Esophagus (tissue), 2 donors: Measurements from ENCODE around the gene CAPN9. TPM values are rescaled to one million over a fixed set of nuclear protein-coding genes. Genes with fewer than 3 reads are reported as not detected.
"Not testable (repeated sequence)": the region's sequence is repeated elsewhere in the genome, so short reads cannot be mapped to it uniquely, and the experiment has no call there.

Experiments
- H3K27ac ChIP-seq, 2 donors: one replicate each; pipeline ENCODE4 v1.5.1; 2013; ENCODE audit warnings: low read depth in 2 of 2, mild to moderate bottlenecking in 2 of 2, inconsistent platforms in 1 of 2, low read length in 1 of 2, moderate library complexity in 1 of 2
- H3K27me3 ChIP-seq, 2 donors: one replicate each; pipeline ENCODE4 v1.6.1; 2013; ENCODE audit warnings: low read length in 2 of 2, control low read depth in 1 of 2, mild to moderate bottlenecking in 1 of 2; ENCODE audit not compliant: insufficient read depth in 2 of 2, control insufficient read depth in 1 of 2
- H3K36me3 ChIP-seq, 2 donors: one replicate each; pipeline ENCODE4 v1.6.1; 2013; ENCODE audit warnings: low read length in 1 of 2; ENCODE audit not compliant: control insufficient read depth in 2 of 2, insufficient read depth in 2 of 2
- H3K4me1 ChIP-seq, 2 donors: one replicate each; pipeline ENCODE4 v1.6.1; 2013; ENCODE audit warnings: low read length in 1 of 2; ENCODE audit not compliant: control insufficient read depth in 2 of 2, insufficient read depth in 2 of 2
- H3K4me3 ChIP-seq, 2 donors: one replicate each; pipeline ENCODE4 v1.5.1; 2013; ENCODE audit warnings: low read length in 2 of 2, mild to moderate bottlenecking in 2 of 2, low read depth in 1 of 2, moderate library complexity in 1 of 2
- H3K9me3 ChIP-seq, 2 donors: one replicate each; pipeline ENCODE4 v1.6.1; 2013; ENCODE audit warnings: mild to moderate bottlenecking in 2 of 2, low read depth in 1 of 2, low read length in 1 of 2, moderate library complexity in 1 of 2; ENCODE audit not compliant: control insufficient read depth in 2 of 2, insufficient read depth in 1 of 2
- WGBS, 2 donors: extraction: QIAGEN DNeasy Blood & Tissue Kit; methylation state at CpG; one replicate each; pipeline ENCODE4 v1.1.7; 2013; 5-methylcytosine and 5-hydroxymethylcytosine counted together
- polyA plus RNA-seq, 2 donors: library from polyadenylated mRNA; stranded (reverse); fragments of 200-250 nt; gene quantifications; one replicate each; pipeline ENCODE4 v1.2.3, GENCODE V29; 2013
- donor health status: healthy with polysubstance abuse.
- donor health status: Bipolar disorder and iron deficiency.

Gene CAPN9
- polyA plus RNA-seq, 2 donors: 0.06 TPM; not detected in 1

DNA sequence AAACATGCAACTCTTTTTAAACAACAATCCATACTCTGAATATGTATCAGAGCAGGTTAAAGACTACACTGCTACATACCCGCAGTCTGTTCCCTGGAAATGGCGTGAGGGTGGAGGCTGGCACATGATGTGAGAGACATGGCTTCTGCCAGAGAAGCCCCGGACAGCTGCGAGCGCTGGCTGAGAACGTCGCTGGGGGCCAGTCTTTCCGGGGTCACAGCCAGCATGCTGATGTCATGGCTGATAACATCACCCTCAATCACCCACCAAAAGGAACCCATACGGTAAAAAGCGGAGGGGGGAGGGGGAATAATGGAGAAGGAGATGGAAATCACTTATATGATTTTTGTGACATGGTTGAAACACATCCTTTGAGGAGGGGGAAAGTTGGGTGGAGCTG lies 92.0 kb downstream of the CAPN9 start:
- no peak overlapping the region for H3K27ac ChIP-seq
- WGBS, 2 donors: 86 to 90% methylated on average over 10 of the region's 10 CpGs
- no peaks in the 10 kb centered on the region for H3K27me3 ChIP-seq
- H3K9me3 ChIP-seq: no peaks in the 10 kb centered on the region
- no peak overlapping the region for H3K4me3 ChIP-seq
- no peaks in the 10 kb centered on the region for H3K4me1 ChIP-seq
- peaks cover 4 to 25% of the 10 kb centered on the region in 2 donors for H3K36me3 ChIP-seq

DNA sequence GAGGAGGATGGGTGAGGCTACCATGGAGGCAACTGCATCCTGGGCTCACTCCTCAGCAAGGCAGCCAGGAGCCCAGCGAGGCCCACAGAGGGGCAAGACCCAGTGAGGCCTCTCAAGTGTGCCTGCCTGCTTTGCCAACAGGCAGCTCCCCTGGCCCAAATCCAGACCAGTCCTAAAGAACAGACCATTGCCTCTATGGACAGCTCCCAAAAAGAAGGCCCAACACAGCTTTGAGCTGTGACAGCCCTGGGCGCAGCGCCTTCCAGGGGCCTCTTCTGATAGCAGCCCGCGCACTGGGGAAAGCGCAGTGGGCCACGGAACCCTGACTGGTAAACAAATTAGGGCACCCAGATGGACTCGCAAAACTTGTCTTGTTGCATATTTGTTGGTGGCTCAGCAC lies 95.6 kb downstream of the CAPN9 start:
- H3K36me3 ChIP-seq: peaks cover 4 to 25% of the 10 kb centered on the region in 2 donors
- H3K4me1 ChIP-seq: no peaks in the 10 kb centered on the region
- H3K4me3 ChIP-seq: no peak overlapping the region
- no peaks in the 10 kb centered on the region for H3K27me3 ChIP-seq
- WGBS, 2 donors: 94% methylated on average over 8 of the region's 8 CpGs
- H3K27ac ChIP-seq: no peak overlapping the region
- no peaks in the 10 kb centered on the region for H3K9me3 ChIP-seq

DNA sequence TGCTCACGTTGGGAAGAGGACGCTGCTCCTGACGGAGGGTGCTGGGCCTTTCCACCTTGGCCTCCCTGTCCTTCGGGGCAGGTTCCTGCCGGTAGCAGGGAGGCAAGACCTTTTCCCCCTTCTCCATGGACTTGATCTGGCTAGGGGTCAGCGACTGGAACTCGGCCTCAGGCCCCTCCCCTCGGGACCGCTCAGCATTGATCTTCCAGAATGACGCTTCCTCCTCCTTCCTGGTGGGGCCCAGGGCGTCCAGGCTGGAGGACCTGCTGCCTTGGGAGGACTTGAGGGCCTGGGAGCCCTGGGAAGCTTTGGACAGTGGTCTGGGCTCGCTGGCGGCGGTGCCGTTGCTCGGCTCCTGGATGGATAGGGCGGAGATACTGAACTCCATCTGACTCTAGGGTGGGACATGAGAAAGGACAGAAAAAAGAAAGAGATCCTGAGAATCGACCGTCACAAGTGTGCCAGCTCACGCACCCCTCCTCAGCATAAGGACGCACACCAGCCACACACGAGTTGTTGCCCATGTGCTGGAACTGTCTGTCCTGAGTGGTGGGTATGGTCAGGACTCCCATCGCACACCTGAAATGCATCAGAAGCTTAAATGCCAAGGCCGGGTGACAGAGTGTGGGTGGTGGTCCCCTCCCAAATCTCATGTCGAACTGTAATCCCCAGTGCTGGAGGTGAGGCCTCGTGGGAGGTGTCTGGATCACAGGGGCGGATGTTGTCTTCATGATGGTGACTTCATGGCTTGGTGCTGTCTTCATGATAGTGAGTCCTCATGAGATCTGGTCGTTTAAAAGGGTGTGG lies 96.5 kb downstream of the CAPN9 start:
- H3K36me3 ChIP-seq: peaks cover 4 to 21% of the 10 kb centered on the region in 2 donors
- WGBS, 2 donors: 93 to 94% methylated on average over 28 of the region's 28 CpGs
- H3K27ac ChIP-seq: no peak overlapping the region
- H3K27me3 ChIP-seq: no peaks in the 10 kb centered on the region
- H3K4me3 ChIP-seq: no peak overlapping the region
- H3K4me1 ChIP-seq: no peaks in the 10 kb centered on the region
- H3K9me3 ChIP-seq: no peaks in the 10 kb centered on the region

DNA sequence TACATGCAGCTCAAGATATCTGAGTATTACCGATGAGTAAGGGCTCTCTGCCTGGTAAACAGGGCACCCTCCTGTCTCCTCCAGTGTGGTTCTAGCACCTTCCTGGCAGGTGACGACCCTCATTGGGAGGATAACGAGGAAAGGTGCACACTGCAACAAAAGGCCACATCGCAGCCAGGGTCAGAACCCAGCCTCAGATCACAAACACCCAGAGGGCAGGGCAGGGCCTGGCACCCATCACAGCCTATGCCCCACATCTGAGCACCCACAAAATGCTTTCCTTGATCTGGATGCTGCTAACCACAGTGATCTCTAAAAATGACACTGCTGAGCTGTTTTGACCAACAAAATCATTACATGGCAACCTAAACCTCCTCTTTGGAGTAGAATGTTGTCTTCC lies 97.4 kb downstream of the CAPN9 start:
- Histone ChIP-seq H3K4me1 (no peaks in the 10 kb centered on the region), H3K36me3 (peaks cover 4 to 21% of the 10 kb centered on the region in 2 donors), H3K27ac (no peak overlapping the region), H3K9me3 (no peaks in the 10 kb centered on the region), H3K4me3 (no peak overlapping the region), H3K27me3 (no peaks in the 10 kb centered on the region)
- 89 to 97% methylated on average over 4 of the region's 4 CpGs for WGBS, 2 donors

DNA sequence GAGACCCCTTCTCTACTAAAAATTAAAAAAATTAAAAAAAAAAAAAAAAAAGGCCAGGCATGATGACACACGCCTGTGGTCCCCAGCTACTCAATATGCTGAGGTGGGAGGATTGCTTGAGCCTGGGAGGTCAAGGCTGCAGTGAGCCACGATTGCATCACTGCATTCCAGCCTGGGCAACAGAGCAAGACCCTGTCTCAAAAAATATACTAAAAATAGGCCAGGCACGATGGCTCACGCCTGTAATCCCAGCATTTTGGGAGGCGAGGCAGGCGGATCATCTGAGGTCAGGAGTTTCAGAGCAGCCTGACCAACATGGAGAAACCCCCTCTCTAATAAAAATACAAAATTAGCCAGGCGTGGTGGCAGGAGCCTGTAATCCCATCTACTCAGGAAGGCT lies 98.0 kb downstream of the CAPN9 start:
- H3K27ac ChIP-seq, H3K9me3 ChIP-seq, H3K27me3 ChIP-seq, H3K4me1 ChIP-seq, H3K4me3 ChIP-seq: not testable (repeated sequence)
- 86 to 87% methylated on average over 7 of the region's 7 CpGs for WGBS, 2 donors
- H3K36me3 ChIP-seq: peaks cover 4 to 21% of the 10 kb centered on the region in 2 donors

DNA sequence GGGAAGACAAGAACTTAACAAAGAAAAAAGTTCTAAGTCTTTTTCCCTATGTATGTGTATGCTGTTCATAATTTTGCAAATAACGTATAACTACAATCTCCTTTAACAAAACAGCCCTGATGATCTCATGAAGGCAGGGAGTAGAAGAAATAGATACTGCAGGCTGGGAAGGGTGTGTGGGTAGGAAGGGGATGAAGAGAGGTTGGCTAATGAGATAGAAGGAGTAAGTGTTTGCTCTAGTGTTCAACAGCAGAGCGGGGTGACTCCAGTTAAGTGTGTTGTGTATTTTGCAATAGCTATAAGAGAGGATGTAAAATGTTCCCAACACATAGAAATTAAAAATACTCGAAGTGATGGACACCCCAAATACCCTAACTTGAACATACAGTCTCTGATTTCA lies 101.0 kb downstream of the CAPN9 start:
- 92 to 94% methylated on average over 3 of the region's 3 CpGs for WGBS, 2 donors
- H3K27ac ChIP-seq: no peak overlapping the region
- no peaks in the 10 kb centered on the region for H3K9me3 ChIP-seq
- H3K4me3 ChIP-seq: no peak overlapping the region
- H3K4me1 ChIP-seq: peaks cover 0 to 9% of the 10 kb centered on the region in 2 donors
- H3K36me3 ChIP-seq: peaks cover 0 to 11% of the 10 kb centered on the region in 2 donors
- no peaks in the 10 kb centered on the region for H3K27me3 ChIP-seq

DNA sequence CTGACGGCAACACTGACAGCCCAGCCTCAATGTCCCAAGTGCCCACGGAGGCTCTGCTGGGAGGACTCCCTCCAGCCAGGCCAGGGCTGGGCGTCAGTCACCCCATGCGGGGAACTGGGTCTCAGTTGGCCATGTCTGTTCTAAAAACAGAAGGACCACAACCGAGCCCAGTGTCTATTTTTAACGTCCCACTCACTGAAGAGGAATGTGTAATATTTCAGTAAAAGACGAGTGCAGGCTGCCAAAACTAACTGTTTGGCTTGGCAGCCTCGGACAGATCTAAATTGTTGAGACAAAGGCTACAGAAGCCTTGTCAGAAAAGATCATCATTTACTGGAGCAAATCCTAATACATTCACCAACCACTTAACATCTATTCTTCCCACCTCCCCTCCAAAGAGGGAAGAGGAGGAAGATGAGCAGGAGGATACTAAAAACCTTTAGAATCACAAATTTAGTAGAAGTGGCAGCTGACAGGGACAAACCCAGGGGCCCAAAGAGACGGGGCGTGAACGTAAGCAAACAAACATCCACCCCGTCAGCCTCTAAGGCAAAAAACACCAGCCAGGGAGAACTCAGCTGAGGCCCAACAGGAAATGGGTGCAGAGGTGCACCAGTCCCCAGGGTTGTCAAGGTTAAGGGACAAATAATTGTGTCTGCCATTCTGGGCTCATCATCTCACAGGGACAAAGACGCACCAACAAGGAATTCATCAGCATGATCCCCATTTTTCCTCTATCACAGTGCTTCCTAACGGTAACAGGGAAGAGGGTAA lies 102.5 kb downstream of the CAPN9 start:
- WGBS, 2 donors: 33 to 47% methylated on average over 14 of the region's 14 CpGs
- no peaks in the 10 kb centered on the region for H3K27me3 ChIP-seq
- no peaks in the 10 kb centered on the region for H3K9me3 ChIP-seq
- peaks cover 0 to 4% of the 10 kb centered on the region in 2 donors for H3K36me3 ChIP-seq
- no peak overlapping the region for H3K4me3 ChIP-seq
- peak overlapping the region; percentile 21 to 33 for H3K27ac ChIP-seq
- H3K4me1 ChIP-seq: peaks cover 0 to 9% of the 10 kb centered on the region in 2 donors

DNA sequence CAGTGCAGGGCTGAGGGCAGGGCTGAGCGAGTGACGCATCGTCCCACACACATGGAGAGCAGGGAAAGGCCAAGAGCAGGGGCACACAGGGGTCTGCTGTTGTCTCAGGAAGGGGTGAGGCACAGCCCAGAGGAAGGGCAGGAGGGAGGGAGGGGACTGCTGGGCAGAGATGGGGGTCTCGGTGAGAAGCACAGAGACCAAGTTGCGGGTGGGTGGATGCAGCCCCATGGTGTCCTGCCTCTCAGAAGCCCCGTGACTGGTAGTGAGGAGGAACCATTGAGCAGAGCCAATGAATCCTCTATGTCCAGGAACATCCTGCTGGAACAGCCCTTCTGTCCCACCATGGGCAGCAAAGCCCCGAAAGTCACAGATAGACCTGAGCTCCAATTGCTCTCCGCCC lies 103.4 kb downstream of the CAPN9 start:
- H3K4me1 ChIP-seq: peaks cover 0 to 9% of the 10 kb centered on the region in 2 donors
- H3K36me3 ChIP-seq: peaks cover 0 to 4% of the 10 kb centered on the region in 2 donors
- no peaks in the 10 kb centered on the region for H3K9me3 ChIP-seq
- H3K27ac ChIP-seq: no peak overlapping the region
- no peaks in the 10 kb centered on the region for H3K27me3 ChIP-seq
- 87 to 94% methylated on average over 8 of the region's 8 CpGs for WGBS, 2 donors
- H3K4me3 ChIP-seq: no peak overlapping the region

DNA sequence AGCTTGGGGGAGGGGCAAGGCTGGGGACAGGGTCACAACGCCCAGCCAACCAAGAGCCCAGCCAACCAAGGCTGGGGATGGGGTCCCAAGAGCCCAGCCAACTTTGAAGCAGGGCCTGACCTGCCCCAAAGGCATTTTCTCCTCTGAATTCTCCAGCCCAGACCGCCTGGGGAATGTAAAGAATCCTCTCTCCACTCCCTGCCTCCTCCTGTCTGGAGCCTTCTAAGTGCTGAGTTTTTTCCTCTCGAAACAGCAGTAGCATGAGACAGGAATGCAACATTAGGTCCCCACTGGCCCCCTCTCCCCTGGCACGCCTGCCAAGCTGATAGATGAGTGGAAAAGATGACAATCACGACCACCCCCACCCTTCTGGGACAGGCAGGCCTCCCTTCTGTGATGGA lies 104.1 kb downstream of the CAPN9 start:
- no peak overlapping the region for H3K27ac ChIP-seq
- no peaks in the 10 kb centered on the region for H3K27me3 ChIP-seq
- 69 to 71% methylated on average over 5 of the region's 5 CpGs for WGBS, 2 donors
- peaks cover 0 to 4% of the 10 kb centered on the region in 2 donors for H3K36me3 ChIP-seq
- H3K9me3 ChIP-seq: no peaks in the 10 kb centered on the region
- H3K4me3 ChIP-seq: no peak overlapping the region
- peaks cover 0 to 11% of the 10 kb centered on the region in 2 donors for H3K4me1 ChIP-seq
